Measurements from ENCODE around the gene DSEL.

- TF ChIP-seq RAD21 (IDR thresholded peaks at IDR 0.05; ENCODE audit: low read length) (no peak), POLR2A (IDR thresholded peaks at IDR 0.05; ENCODE audit: low read depth, low read length) (no peak), CEBPB (IDR thresholded peaks at IDR 0.05; ENCODE audit: low read depth, low read length) (no peak), CTCF (conservative IDR thresholded peaks at IDR 0.05; ENCODE audit: low read depth, low read length) (no peak), MXI1 (IDR thresholded peaks at IDR 0.05; ENCODE audit: borderline replicate concordance, low read depth, low read length) (no peak), USF2 (IDR thresholded peaks at IDR 0.05; ENCODE audit: low read depth, low read length) (no peak), RFX5 (IDR thresholded peaks at IDR 0.05; ENCODE audit: low read depth, low read length) (no peak), ELK1 (IDR thresholded peaks at IDR 0.05; ENCODE audit: borderline replicate concordance, low read depth, low read length) (no peak), RCOR1 (IDR thresholded peaks at IDR 0.05; ENCODE audit: insufficient replicate concordance, low read length) (no peak), SMC3 (IDR thresholded peaks at IDR 0.05; ENCODE audit: low read depth, low read length) (no peak)
These were observed 5.7 kb downstream of the DSEL start for GRCh38 chr18:67510831-67511230.

Measured in IMR-90 (cell line).